Activated CD4-positive, alpha-beta T cell treated with anti-CD3 and anti-CD28 coated beads for 4 hours (primary cell): ENCODE data around the gene NKAIN2.
"Not testable (repeated sequence)": the region's sequence is repeated elsewhere in the genome, so short reads cannot be mapped to it uniquely, and the experiment has no call there.

Experiments used
- DNase-seq, 2 donors: peaks; one replicate each; pipeline ENCODE4 v3.0.0-alpha.2; 2020

The NKAIN2 gene

DNA sequence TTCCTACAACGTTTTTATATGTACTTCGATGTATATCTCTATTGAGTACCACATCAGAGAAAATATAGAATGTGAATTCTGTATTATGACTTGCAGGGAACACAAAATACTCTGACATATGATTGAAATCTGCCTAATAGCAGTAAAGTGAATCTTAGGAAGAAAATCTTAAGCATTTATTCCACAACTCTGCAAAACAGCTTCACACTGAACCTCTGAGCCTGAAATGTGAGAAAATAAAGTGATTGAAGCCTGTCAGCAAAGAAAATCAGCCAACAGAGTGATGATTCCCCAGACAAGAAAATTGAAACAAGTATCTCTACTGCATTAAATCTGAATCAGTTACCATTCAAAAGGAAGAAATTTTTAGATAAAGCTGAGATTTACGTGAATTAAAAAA is 659.1 kb downstream of the NKAIN2 start:
- DNase-seq = no peak

DNA sequence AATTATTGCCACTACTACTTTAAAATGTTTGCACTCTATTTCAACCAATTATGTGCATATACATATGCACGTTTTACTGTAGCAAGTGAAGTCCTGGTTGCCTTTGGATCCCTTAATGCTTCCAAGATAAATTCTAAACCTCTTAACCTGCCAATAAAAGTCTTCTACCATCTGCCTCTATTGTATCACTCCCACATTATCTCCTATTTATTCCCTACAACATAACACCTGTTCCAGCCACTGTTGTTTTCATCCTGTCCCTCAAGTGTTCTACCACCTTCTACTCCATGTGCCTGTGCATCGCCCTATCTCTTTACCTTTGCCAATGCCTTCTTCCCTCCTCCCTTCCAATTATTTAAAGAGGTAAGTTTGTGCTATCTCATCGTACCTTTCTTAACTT is 659.6 kb downstream of the NKAIN2 start:
- no peak for DNase-seq

DNA sequence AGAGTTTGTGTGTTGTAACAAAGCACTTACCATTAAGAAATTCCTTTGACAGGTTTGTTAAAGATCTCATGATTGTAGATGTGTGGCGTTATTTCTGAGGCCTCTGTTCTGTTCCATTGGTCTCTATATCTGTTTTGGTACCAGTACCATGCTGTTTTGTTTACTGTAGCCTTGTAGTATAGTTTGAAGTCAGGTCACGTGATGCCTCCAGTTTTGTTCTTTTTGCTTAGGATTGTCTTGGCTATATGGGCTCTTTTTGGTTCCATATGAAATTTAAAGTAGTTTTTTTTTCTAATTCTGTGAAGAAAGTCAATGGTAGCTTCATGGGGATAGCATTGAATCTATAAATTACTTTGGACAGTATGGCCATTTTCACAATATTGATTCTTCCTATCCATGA is 660.9 kb downstream of the NKAIN2 start:
- not testable (repeated sequence) for DNase-seq

DNA sequence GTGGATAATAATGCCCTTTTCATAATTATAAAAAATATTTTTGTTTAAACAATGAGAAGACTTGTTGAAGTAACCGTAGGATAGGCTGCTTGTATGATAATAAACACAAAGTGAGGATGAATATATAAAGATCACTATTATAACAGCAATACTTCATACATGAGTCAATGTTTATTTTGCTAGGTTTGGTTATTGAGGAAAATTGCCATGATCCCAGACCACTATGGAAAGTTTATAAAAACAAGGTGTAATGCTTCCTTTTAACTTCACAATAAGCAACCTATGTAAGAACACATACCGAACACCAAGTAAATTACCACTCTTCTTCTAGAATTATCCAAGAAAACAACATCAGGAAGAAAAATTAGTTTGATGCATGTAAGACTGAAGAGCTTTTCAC is 663.3 kb downstream of the NKAIN2 start:
- DNase-seq = no peak

DNA sequence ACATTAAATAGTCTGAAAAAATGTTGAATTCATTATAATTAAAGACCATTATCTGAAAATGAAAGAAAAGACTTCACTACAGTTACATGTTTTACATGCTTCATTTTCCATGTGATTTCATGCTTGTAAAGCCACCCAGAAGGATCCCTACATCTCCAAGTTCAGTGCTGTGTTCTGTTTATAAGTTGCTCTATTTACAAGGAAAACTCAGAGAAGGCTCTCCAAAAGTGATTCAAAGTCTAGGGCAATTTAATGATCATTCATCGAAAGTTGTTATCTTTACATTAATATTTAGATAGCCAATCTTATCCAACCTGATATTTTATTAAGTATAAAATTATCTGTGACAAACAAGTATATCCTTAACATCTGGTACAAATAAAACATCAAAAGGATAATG is 663.7 kb downstream of the NKAIN2 start:
- no peak for DNase-seq

DNA sequence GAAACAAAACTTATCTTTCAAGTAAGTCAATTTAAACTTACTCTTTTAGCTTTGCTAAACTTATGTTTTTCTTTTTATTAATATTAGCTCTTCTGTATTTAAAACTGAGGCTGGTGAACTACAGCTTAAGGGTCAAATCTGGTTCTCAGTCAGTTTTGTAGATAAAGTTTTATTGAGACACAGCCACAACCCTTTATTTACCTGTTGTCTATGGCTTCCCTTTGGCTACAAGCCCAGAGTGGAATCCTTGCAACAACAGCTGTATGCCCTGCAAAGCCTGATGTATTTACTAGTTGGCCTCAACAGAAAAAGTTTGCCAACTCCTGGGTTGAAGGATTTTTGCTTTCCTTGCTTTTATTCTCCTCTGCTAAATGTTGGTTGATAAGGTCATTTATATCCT is 667.1 kb downstream of the NKAIN2 start:
- no peak for DNase-seq

DNA sequence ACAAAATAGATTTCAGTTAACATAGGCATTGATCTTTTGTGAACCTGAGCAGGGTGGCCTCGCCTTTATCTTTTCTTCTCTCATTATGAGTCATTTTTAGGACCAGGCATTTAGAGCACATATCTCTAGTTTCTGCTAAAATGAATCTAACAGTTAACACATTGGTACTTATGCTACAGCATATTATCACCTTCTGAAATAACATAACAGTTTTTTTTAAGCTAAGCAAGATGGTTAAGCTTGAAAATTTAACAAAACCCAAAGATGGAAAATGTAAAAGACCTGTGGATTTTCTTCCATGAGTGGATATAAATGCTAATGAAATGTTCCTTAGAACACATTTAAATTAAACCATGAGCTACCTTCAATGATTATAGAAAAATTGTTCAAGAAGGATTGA is 671.5 kb downstream of the NKAIN2 start:
- no peak for DNase-seq

DNA sequence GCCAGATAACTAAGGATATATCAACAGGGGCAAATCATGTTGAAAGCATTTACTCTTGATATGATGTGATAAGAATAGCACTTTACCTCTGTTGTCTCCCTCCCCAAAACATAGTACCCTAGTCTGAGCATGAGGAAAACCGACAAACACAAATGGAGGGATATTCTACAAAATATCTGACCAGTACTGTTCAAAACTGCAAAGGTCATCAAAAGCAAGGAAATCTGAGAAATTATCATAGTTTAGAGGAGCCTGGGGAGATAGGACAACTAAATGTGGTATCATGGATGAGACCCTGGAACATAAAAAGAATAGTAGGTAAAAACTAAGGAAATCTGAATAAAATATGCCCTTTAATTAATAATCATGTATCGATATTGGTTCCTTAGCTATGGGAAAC is 675.2 kb downstream of the NKAIN2 start:
- DNase-seq = no peak

DNA sequence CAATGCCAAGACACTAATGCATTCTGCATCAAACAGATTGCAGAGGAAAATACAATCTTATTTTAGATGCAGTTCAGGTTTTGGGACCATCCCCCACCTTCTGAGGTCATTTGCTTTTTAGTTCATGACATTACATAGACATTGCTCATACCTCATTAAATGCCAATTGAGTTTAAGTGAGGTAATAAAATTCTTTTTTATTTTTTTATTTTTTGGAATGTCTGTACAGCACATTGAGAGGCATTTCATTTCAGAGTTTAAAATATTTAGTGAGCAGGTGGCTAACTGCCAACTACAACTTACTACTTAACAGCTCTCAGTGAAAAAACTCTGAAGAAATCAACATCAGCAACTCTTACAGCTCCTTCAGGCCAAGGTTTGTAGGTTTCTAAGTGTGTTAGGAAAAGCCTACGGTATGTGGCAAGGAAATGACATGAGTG is 676.3 kb downstream of the NKAIN2 start:
- no peak for DNase-seq

DNA sequence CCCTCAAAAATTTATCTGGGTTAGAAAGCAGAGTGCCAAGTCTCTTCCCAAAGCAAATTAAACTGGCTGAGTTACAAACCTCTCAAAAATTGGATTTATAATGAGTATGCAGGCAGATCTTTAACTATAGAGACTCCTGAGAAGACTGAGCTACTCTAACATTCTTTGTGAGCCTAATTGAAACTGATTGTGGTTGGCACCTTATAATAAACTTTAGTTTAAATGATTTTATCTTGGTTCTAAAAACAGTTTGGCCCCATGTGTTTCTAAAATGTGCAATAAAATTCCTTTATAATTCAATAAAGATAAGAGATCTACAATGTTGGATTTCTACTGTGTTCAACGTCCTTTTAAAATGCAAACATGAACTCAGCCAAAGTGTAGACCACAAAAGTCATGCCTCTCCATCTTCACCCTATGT is 678.4 kb downstream of the NKAIN2 start:
- DNase-seq = no peak

DNA sequence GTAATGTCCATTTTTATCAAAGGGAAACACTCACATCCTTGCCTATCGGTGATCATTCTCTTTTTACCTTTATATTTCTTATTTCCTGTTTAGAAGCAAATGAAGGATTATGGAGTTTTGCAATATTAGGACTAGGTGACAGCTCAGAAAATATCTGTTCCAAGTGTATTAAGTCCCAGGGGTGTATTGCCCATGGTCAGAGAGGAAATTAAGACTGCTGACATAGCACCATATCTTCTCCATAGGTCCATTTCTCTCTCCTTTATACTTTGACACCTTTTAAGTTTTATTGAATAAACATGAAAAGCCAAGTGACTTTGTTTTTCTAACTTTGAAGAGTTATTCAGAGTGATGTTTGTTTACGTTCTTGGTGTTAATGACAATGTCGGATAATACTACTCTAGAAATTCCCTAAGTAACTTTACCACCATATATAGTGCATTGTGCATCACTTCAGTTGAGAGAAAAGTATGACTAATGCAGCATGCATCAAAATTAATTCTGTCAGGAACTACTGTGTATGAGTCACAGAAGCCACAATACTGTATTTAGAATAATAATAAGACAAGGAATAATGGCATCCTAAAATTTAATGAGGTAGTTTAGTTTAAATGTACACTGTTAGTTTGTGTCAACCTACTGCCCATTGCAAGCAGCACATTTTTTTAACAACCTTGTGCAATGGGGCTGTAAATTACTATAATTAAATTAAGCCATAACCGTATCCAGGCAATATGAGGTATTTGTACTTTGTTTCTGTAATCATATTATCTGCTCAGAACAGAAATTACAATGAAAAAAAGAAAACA is 684.2 kb downstream of the NKAIN2 start:
- no peak for DNase-seq

DNA sequence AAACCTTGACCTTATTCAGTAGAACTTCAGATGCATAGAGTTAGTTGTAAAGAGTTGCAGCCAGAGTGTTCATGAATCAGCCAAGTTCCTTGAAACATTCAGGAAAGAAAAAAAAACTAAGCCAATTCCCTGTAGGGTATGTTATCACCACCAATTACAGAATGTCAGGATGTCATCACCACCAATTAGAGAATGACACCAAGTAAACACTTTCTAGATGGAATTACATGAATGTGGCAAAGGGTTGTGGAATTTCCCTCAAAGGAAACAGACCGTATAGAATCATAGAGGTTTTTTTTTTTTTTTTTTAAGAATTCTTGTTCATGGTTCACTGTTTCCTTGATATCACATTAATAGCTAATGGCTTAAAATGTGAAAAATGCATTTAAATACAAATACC is 686.5 kb downstream of the NKAIN2 start:
- DNase-seq = no peak

DNA sequence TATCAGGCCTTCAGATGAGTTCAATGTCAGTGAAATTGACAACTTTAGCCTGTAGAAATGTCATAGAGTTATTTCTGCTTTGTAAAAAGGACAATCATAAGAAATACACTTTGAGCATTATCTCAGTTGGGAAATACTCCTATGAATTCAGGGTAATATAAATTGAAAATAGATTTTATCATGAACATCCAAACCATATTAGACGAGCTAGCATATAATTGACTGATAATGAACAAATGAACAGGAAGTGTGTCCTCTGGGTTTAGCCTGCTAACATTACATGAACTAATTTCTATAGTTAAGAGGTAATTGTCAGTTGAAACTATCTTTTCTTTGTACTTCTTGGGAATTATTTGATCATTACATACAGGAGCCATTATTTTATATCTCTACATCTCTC is 689.6 kb downstream of the NKAIN2 start:
- DNase-seq = no peak

DNA sequence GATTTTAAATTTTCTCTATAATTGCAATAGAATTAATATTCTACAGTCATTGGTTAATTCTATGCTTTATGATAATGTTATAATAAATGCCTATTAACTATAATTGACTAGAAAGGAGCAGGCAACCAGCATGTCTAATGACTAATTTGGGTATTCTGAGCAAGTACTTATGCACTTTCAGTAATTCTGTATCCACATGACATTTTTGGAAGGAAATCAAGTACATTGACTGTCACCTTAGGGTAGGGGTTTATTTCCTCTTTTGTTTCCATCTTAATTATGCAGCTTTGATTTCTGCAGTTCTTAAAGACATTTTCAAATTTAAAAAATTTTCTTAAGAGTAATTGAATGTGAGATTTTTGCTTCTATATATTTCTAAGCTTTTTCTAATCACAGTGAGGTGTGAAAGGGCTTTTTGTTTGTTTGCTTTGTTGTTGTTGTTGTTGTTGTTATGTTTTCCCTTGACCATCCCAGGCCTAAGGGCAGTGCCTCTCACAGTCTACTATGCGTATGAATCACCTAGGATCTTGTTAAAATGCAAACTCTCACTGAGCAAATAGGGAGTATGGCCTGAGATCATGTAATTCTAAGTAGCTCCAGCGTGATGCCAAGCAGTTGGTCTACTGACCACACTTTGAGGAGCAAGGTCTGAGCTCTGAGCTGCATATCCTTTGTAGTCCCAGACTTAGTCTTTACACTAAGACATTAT is 691.4 kb downstream of the NKAIN2 start:
- no peak for DNase-seq

DNA sequence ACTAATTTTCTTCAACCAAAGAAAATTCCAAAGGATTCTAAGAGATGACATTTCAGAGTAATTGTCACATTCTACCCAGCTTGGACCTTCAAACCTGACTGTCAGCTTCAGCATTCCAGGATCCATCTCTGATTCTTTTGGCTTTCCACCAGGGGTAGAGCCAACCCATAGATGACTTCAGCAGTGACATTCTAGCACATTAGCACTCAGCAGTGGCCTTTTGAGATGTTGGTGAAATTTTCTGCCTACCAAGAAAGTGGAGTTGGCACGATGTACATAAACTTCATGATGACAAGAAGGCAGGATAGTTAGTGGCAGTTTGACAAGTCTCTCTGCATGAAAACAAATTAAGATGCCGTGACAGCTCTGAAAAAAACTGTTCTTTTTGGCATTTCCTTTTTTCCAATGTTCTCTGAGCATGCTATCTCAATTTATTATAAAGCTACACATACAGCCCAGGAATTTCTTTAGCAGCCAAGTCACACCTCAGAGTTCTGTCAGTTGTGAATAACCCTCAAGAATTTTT is 692.1 kb downstream of the NKAIN2 start:
- DNase-seq = no peak

DNA sequence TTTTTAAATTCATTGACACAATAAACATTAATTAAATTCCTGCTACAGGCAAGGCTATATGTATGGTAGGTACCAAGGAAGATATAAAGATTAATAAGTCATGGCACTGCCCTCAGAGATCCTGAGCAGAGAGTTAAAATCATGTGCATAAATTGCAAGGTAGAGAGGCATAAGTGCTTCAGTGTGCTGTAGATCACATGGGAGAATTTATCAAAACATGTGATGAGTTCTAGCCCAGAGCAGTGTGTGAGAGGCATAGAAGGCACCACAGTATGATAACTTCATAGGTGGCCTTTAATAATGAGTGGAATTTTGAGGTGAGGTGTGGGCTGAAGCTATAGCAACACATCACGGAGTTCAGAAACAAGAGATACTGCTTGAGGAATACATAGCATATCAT is 692.7 kb downstream of the NKAIN2 start:
- DNase-seq = no peak

DNA sequence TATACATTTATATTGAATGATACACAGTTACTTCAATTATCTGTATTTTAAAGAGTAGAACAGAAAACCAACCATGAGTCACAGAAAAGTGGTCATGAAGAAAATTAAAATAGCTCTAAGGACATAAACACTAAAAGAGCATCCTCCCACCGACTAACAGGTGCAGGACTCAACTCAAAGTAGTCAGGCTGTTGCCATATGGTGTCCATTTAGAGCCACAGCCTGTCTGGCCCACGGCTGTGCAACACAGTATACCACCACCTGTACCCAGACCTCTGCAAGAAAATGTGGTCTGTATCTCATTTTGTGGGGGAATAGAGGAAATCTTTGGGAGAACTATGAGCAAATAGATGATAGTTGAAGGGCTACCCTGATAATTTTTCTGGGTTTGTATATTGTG is 708.8 kb downstream of the NKAIN2 start:
- no peak for DNase-seq

DNA sequence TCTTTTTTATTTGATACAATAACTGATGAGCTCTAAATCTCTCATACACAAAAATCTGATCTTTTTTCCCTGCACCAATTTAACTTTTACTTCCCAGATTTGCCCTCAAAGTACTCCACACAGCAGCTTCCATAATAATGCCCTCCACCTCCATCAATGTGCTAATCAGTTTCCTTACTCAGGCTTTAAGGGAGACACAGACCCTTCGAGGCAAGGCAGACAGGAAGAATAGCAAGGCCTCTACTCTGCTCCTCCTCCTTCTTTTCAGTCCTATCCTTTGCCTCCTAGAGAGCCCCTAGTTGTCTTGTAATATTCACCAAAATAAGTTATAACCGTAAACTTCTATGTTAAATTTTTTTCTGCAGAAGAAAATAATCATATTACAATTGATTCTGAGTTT is 713.7 kb downstream of the NKAIN2 start:
- DNase-seq = no peak

DNA sequence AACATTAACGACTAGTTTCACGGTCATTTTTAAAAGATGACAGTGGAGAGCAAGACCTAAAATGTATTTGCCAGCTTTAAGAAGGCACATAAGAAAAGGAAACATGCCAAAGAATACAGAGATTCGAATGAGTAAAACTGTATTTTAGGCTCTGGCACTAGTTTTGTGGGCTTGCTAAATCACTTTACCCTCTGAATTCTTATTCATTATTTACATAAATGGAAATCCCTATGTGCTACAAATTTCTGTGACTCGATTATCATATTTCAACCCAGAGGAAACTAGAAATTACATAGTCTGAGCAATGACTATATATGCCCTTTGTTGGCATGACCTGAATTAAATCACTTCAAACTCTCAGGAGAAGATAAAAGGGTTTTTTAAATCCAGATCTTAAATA is 716.8 kb downstream of the NKAIN2 start:
- DNase-seq = no peak

DNA sequence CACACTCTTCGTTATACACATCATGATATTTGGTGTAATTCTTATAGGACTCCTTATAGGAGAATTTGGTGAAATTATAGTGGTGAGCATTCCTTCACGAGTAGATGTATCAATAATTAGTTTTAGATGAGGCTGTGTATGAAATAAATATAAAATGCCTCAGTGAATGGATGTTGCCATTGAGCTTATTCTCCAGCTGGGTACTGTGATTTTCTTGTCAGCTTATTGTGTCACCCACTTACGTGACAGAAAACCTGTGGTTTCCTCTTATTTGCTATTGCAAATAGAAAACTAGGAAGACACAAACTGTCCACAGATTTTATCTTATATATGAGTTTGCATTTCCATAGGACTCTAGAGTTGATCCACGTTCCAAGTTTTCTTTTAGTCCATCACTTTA is 718.7 kb downstream of the NKAIN2 start:
- no peak for DNase-seq

DNA sequence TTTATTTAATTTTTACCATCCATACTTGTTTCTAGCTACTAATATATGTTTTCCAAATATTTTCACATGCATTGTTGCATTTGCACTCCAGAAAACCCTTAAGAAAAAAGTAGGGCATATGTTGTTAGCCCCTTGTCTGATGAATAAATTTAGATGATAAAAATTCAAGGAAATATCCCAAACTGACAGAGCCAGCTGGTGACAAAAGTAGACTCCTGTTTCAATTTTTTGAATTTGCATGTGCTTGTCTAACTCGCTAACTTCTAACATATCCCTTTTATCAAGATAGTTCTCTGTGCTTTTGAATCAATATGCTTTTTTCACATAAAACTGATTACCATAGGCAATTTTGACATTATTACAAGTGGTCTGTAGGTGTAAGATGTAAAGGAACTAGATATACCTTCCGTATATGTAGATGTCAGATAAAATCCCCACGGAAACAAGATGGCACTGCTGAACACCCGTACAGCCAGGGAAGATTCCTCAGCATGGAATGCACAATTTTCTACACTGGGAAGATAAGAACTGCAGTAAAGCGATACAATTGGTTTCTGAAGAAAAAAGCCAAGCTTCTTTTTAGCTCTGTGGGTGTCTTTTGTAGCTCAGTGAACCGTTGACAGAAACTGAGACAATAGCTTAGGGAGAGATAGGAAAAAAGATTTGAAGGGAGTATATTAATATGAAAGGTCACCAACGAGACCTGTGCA is 721.0 kb downstream of the NKAIN2 start:
- DNase-seq = no peak

DNA sequence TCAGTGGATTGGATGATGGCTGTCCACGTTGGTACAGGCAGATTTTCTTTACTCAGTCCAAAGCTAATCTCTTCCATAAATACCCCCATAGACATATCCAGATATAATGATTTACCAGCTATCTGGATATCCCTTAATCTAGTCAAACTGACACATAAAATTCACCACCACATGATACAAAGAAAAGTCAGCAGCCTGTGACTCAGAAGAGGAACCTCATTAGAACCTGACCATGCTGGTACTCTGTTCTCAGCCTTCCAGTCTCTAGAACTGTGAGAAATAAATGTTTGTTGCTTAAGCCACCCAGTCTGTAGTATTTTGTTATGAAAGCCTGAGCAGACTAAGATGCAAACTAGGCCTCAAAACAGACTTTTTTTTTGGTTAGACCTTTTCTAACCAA is 727.3 kb downstream of the NKAIN2 start:
- no peak for DNase-seq

DNA sequence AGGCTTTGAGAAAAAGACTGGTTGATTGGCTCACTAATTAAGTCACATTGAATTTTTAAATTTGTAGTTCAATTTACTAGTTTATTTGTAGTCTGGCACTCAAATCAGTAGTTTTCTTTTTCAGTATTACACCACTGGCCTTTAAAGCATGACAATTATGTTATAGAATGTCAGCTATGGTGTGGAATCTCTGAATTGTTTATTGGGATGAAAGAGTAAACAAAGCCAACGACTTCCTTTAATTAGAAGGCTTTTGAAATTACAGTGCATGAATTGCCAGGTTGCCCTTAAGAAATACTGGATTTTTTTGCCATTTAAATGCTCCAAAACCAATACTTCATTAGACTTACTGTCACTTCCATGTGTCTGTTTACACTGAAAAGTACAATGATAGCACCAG is 731.6 kb downstream of the NKAIN2 start:
- no peak for DNase-seq

DNA sequence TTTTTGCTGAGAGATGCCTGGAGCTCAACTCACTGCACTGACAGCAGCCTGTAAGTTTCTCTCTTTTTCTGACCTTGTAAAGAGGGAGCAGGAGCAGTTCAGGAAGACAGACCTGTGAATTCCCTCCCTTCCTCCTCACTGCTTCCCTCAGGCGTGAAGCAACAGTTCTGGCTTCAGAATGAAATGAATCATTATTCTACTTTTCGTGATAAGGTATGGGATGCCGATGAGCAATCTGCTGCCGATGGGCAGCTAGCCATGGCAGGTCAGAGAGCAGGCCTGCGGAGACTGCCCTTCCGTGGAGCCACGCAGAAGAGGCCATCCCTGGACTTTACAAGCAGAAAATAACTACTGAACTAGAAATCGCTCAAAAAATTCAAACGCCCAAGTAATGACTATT is 732.1 kb downstream of the NKAIN2 start:
- no peak for DNase-seq
